ENCODE results near the gene MAP2K6. TPM values are rescaled to one million over a fixed set of nuclear protein-coding genes. Genes with fewer than 3 reads are reported as not detected.

Gene MAP2K6
- total and polyA plus RNA-seq, 10 of the 15 experiments (the other 5 are each of a cell fraction or from before 2014, with no cell fraction given) = 15.6 to 70.3 (median 22.9) TPM

DNA sequence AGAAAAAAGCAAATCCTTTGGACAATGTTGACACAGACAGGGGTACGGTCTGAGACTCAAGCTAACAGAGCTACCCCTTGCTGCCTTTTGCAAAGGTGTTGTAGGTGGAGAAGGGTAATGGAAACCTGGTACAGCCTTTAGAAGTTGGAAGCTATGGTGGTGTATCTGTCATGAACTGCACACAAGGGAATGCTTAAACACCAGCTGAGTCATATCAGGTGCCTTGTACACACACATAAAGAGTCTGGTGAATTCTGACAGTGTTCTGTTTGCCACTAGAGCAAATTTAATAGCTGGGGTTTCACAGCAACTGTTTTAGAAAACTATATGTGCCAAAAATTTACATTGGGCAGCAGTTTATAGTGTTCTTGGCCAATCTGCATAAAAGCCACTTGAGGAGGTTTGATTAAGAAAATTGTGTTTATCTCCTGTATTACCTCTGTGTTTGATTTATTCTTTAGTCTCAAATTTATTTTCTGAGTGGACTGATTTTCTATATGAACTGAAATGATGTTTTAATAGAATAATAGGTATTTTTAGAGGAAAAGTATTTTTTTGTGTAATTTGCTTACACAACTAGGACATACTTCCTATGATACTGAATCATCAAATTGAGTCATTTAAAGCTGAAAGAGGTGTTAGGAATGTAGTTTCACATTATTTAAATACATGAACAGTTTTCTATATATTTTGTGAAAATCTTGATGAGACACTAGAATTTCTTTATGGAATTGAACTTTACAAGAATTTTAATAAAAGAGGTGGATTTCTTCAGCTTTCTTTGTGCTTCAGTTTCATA is 136.9 kb downstream of the MAP2K6 start:
- 37% methylated on average over 1 of the region's 1 CpG for WGBS (ENCODE audit: insufficient coverage, insufficient replicate concordance, low lambda C conversion rate, missing lambda C conversion rate)
- Histone ChIP-seq H4K20me1 (ENCODE audit: control insufficient read depth, insufficient read depth) (no peaks in the 10 kb centered on the region), H3K9ac (ENCODE audit: control insufficient read depth, insufficient read depth, low read length) (no peak overlapping the region), H3K27ac (ENCODE audit: control insufficient read depth, insufficient read depth) (no peak overlapping the region), H3K36me3 (ENCODE audit: control insufficient read depth in 2 of 2, insufficient read depth in 2 of 2, low read length in 1 of 2) (no peaks in the 10 kb centered on the region; a peak in 1 of 4 replicates), H3K27me3 (replicated peaks in 1 of 2; ENCODE audit: control insufficient read depth in 2 of 2, insufficient read depth in 2 of 2, low read length in 1 of 2) (no peaks in the 10 kb centered on the region), H3K4me1 (ENCODE audit: control insufficient read depth, insufficient read depth, low read length) (peaks cover 23% of the 10 kb centered on the region; the same call in 1 of the 2 replicates), H2AFZ (ENCODE audit: control insufficient read depth, low read depth, low read length) (no peak overlapping the region), H3K4me3 (no peak overlapping the region), H3K9me3 (replicated peaks; ENCODE audit: control insufficient read depth, insufficient read depth, low read length) (peaks cover 5% of the 10 kb centered on the region; the same call in 2 of the 3 replicates), H3K4me2 (ENCODE audit: control insufficient read depth, insufficient read depth) (no peak overlapping the region), H3K79me2 (ENCODE audit: control insufficient read depth, insufficient read depth, low read length) (no peaks in the 10 kb centered on the region)
- ChIA-PET POLR2A (no interaction called here), RAD21 (ENCODE audit: unreplicated experiment) (no interaction called here), SMC1A (ENCODE audit: uncharacterized antibody, unreplicated experiment) (interaction anchor here (1.2 to 2.4 kb wide), 2 partner anchors 10 to 27 kb away, joined by 3 to 7 read pairs; no protein-coding TSS in a partner anchor), CTCF (interaction anchor here (0.7 to 1.7 kb wide), 7 partner anchors 10 to 1001 kb away, joined by 3 to 4 read pairs (median 3); no protein-coding TSS in a partner anchor)
- intact Hi-C loops (cut with micrococcal nuclease; ENCODE audit: unreplicated experiment) = no loop called here
- FAIRE-seq (no peak), ATAC-seq (peak; percentile 54; the same call in 2 of the 3 replicates), DNase-seq (ENCODE audit: low read depth, low spot score) (no peak)
- TF ChIP-seq TCF12 (IDR thresholded peaks at IDR 0.05; ENCODE audit: low read depth, low read length) = 0 out of 2 replicates have a peak, but pooled peaks have one; percentile 26
- TF ChIP-seq PAX5 (IDR thresholded peaks at IDR 0.05; ENCODE audit: borderline replicate concordance, low read depth, low read length) = no peak
- in situ Hi-C loops (cut with MboI) = no loop called here
- no TSS peak for BruUV-seq (replicated peaks)

- Histone ChIP-seq H3K27me3 (replicated peaks in 1 of 2; ENCODE audit: control insufficient read depth in 2 of 2, insufficient read depth in 2 of 2, low read length in 1 of 2) (no peaks in the 10 kb centered on the region), H4K20me1 (ENCODE audit: control insufficient read depth, insufficient read depth) (no peaks in the 10 kb centered on the region), H3K9me3 (replicated peaks; ENCODE audit: control insufficient read depth, insufficient read depth, low read length) (peaks cover 5% of the 10 kb centered on the region; the same call in 2 of the 3 replicates), H3K27ac (ENCODE audit: control insufficient read depth, insufficient read depth) (no peak overlapping the region), H3K4me1 (ENCODE audit: control insufficient read depth, insufficient read depth, low read length) (peaks cover 23% of the 10 kb centered on the region; the same call in 1 of the 2 replicates), H3K4me3 (no peak overlapping the region), H3K9ac (ENCODE audit: control insufficient read depth, insufficient read depth, low read length) (no peak overlapping the region), H2AFZ (ENCODE audit: control insufficient read depth, low read depth, low read length) (no peak overlapping the region), H3K4me2 (ENCODE audit: control insufficient read depth, insufficient read depth) (peak overlapping the region; percentile 26; the same call in 1 of the 2 replicates), H3K36me3 (ENCODE audit: control insufficient read depth in 2 of 2, insufficient read depth in 2 of 2, low read length in 1 of 2) (no peaks in the 10 kb centered on the region; a peak in 1 of 4 replicates), H3K79me2 (ENCODE audit: control insufficient read depth, insufficient read depth, low read length) (no peaks in the 10 kb centered on the region)
- ChIA-PET CTCF (interaction anchor here (1.0 to 1.7 kb wide), 3 partner anchors 28 to 1000 kb away, joined by 3 read pairs; no protein-coding TSS in a partner anchor), POLR2A (no interaction called here), SMC1A (ENCODE audit: uncharacterized antibody, unreplicated experiment) (no interaction called here), RAD21 (ENCODE audit: unreplicated experiment) (no interaction called here)
- WGBS (ENCODE audit: insufficient coverage, insufficient replicate concordance, low lambda C conversion rate, missing lambda C conversion rate) = 21% methylated on average over 5 of the region's 5 CpGs
- TF ChIP-seq RUNX3 (IDR thresholded peaks at IDR 0.05; ENCODE audit: low read length) = peak; percentile 50; the same call in 1 of the 2 replicates
- no peak for TF ChIP-seq YBX1 (IDR thresholded peaks at IDR 0.05)
- intact Hi-C loops (cut with micrococcal nuclease; ENCODE audit: unreplicated experiment) = no loop called here
- in situ Hi-C loops (cut with MboI) = no loop called here
- DNase-seq (ENCODE audit: low read depth, low spot score) (no peak), ATAC-seq (peak; percentile 23; the same call in 2 of the 3 replicates), FAIRE-seq (peak; percentile 35)
- BruUV-seq (replicated peaks) = no TSS peak
Observed at GRCh38 chr17:69552986-69553667, 138.6 kb downstream of the MAP2K6 start.
